Frontal cortex (tissue), 4 donors: ENCODE results near the gene SKP1. TPM values are rescaled to one million over a fixed set of nuclear protein-coding genes. Genes with fewer than 3 reads are reported as not detected.

Experiments
- DNase-seq, 2 donors: peaks; one replicate each; pipeline ENCODE4 v3.0.0; 2012; ENCODE audit warnings: low spot score in 2 of 2
- FAIRE-seq: peaks from 2 replicates; lab custom pipeline; 2012; peaks lifted over from hg19 to GRCh38; lab: Jason Lieb, UNC
- total RNA-seq: library from RNA; depleted of rRNA; stranded (reverse); fragments of >200 nt; gene quantifications from one replicate; pipeline ENCODE4 v1.2.3, GENCODE V29; 2014
- donor health status: control.
- donor health status: control.
- donor health status: control.

The SKP1 gene
- total RNA-seq, 1 donor from 2014 or later = 139 TPM

DNA sequence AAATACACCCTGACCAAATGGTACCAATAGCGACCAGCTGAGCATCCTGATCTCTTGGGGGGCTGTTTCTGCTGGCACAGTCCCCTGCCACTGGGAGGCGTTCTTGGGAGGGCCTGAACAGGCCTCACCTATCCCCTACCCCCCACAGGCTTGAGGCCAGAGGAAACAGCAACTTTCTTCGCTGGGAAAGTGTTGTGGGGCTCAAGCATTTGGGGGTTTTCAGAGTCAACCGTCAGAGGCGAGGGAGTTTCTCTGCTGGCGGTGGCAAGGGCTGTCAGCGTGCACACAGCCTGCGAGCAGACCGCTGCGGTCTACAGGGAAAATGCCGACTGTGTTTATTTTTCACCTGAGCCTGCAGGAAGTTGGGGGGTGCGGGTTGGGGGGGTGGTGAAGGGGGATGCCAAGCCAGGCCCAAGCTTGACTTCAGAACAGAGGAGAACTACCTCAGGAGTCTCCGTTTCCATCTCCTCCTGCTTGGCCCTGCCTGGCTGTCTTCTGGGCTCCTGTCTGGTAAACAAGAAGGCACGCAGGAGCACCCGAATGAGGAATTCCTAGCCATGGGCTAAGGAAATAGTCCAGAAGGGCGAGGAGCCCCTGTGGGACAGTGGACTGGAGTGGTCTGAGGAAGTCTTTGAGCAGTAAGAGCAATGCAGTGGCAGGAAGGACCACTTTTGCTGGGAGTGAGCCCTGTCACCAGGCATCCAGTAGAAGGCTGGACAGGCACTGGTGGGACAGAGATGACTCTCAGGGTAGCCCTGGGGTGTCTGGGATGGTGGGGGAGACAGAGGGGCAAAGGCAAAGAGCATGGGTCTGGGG, 44.2 kb downstream of the SKP1 start:
- FAIRE-seq (no peak), DNase-seq (no peak)

GRCh38 chr5:134131578-134132350, 45.0 kb downstream of the SKP1 start:
- FAIRE-seq (no peak), DNase-seq (no peak)

DNA sequence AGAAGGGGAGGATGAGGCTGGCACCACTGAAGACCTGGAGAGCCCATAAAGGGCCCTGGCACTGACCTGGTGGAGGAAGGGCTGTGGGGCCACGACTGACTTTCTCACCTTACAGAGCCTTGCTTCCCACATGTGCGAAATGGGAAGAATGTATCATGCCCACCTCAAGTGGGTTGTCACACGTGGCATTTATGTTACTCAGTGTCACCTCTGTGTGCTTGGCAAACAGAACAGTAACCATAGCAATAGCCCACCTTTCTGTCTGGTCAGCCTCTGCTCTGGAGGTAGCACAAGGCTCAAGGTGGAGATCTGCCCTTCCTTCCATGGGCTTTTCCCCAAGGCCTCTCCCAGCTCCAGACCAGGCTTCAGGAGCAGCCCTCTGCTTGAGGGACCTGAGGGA, 45.6 kb downstream of the SKP1 start:
- FAIRE-seq = no peak
- DNase-seq = no peak

DNA sequence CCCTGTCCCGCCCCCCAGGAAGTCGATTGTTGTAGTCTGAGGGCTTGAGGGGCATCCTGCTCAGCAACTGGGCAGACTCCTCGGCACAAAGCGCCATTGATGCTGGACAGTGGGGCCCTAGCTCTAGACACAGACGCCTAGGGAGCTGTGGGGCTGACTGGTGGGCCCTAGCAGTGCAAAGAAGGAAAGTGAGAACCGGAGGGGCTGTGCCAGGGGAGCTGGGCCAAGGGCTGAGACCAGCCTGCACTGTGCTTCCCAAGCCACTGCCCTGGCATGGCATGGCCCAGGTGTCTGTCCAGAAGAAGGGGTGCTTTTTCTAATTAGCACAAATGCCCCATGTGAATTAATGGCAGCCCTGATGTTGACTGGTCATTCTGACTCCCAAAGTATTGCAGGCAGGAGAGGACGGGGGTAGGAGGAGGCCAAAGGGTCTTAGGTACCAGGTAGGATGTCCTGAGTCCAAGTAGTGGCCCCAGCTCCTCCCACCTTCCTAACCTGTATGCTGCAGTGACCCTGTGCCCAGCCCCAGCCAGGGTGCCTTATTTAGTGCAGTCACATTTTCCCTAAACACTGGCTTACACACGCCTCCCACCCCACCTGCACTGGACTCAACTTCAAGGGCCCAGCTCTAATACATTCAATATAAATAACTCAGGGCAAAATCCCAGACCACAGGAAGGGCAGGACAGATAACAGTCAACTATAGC, 46.4 kb downstream of the SKP1 start:
- FAIRE-seq (no peak), DNase-seq (no peak)

DNA sequence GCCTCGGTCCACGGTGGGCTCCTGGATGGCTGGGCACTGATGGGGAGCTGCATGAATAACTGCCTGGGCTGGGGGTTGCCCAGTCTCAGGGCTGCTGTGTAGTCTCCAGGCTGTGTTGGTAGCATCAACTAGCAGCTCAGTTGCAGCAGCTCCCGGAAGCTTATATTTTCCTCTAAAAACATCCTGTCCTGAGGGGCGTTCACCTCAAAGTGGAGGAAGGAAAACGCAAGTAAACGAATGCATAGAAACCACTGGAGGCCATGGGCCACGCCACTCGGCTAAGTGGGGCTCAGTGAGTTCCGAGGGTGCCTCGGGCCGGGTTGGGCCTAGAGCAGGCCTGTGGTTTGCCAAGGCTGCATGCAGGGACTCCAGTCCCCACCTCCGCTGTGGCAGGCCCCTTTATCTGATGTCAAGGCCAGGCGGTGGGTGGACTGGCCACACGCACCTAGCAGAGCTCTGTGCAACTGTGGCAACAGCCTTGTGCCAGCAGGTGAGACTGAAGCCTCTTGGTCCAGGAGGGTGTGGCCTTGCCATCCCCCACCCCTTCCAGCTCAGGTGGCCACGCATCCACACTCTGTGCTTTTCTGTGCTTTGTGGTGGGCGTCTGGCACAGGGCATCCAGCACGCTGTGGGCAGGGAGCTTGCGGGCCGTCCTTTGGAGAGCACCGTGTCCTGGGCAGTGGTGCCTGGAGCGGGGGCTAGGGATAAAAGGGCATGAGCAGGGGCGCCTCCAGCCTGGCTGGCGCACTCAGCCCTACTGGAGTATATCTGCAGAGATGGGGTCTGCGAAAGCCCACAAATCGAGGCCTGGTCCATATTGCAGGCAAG, 47.1 kb downstream of the SKP1 start:
- no peak for DNase-seq
- FAIRE-seq = no peak

DNA sequence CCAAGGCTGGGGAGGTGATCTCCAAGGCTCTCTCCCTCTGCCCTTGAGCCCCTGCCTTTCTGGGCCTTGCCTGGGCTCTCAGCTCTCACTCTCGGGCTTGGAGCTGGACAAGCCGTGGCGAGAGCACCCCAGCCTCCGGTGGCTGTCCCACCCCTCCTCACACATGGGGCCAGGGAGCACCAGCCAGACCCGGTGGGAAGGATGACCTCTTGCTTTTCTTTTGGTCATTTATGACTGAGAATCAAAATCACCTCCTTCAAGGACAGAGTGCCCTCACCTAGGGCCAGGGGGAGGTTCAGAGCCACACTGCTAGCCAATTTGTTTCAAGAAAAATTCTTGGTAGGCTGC, 48.1 kb downstream of the SKP1 start:
- no peak for DNase-seq
- no peak for FAIRE-seq

- DNase-seq = no peak
- FAIRE-seq = no peak
These were observed 48.6 kb downstream of the SKP1 start for GRCh38 chr5:134127988-134128647.

GRCh38 chr5:134127376-134127861, 49.3 kb downstream of the SKP1 start:
- DNase-seq (no peak), FAIRE-seq (no peak)

GRCh38 chr5:134125039-134126015, 51.4 kb downstream of the SKP1 start:
- FAIRE-seq (no peak), DNase-seq (peak in 1 of 2 donors; percentile 54)

DNA sequence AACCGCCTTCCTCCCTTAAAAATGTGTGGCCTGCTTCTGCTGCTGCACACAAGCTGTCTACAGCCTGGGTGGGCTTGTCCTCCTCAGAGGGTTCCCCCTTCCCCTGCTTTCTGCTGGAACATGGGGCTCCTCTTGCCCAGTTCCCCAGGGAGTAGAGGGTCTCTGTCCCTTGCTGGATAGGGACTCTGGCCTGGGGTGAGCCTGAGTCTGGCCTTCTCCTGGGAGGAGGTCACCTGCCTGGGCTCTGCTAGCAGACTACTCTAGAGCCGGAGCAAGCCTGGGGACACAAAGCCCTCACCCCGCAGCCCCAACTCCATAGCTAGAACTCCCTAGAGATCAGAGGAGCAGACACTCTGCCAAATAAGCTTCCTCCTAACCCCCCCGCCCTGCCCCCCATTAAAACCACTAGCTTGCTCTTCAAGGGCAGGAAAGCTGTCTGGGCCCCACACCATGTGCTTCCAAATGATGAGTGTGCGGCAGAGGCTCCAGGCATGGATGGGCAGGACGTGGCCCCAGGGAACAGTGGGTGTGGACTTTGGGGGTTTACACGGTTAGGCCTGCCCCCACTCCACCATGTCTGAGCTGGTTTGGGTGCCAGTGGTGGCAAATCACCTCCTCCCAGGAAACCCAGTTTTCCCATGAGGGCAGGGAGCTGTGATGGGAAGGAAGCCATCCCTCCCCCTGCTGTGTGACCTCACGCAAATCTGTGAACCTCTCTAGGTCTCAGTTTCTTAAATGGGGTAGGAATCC, 52.3 kb downstream of the SKP1 start:
- DNase-seq = no peak
- no peak for FAIRE-seq

DNA sequence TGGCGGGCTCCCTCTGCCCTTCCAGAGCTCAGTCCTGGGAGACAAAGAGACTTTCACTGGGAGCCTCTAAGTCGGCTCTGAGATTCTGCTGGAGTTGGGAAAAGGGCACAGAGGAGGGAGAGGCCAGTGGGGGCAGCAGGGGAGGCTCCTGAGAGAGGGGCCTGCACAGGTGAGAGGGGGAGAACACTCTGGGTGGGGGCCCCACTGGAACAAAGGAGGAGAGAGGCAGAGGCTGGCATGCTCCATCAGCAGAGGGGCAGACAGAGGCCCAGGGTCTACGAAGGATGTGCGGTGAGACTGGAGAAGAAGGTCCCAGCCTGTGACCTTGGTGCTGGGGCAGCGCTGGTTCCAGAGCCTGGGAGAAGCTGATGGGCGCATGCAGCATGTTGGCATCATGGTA, 53.4 kb downstream of the SKP1 start:
- no peak for FAIRE-seq
- DNase-seq = no peak

DNA sequence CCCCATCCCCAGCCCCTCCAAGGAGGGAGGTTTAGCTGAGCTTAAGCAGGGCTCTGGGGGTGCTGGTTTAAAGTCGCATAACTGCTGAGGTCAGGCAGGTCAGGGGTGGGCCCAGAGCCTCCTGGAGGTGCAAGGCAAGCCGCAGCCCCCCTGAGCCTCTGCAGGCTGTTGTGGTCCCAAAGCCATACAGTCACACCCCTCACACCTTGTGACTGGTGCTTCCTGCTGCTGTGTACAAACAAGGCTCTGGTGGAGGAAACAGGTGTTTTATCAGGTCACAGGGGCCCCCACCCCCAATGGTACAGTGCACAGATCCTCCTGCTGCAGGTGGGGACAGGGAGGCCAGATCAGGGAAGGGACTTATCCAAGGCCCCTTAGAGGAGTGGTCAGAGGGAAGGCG, 54.2 kb downstream of the SKP1 start:
- DNase-seq (no peak), FAIRE-seq (no peak)

- no peak for DNase-seq
- FAIRE-seq = no peak
These were observed 56.2 kb downstream of the SKP1 start for GRCh38 chr5:134120386-134121138.

DNA sequence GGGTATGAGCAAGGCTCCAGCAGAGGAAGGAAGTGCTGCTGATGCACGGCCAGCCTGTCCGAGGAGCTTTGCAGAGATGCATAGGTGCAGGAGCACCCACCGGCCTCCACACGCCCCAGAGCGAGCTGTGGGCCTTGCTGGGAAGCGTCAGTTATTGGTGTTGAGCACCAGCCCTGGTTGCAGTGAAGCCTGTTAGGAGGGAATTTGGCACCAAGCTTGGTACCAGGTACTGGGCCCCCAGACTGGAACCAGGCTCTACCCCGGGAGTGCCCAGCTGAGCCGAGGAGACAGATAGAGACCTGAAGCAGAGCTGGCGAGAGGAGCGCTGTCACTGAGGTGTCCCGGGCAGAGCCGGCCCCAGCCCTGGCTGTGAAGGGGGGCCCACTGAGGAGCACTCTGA, 57.0 kb downstream of the SKP1 start:
- FAIRE-seq = no peak

GRCh38 chr5:134118212-134118835, 58.4 kb downstream of the SKP1 start:
- DNase-seq (no peak), FAIRE-seq (no peak)

More for the DNA sequence above, 57.0 kb downstream of the SKP1 start:
- DNase-seq = no peak
